ENCODE measurements around the gene DNM2. TPM values are rescaled to one million over a fixed set of nuclear protein-coding genes. Genes with fewer than 3 reads are reported as not detected.
"Not testable (repeated sequence)": the region's sequence is repeated elsewhere in the genome, so short reads cannot be mapped to it uniquely, and the experiment has no call there.

DNM2 gene
- total RNA-seq, 1 donor from 2014 or later: 129 TPM

- no peaks in the 10 kb centered on the region for H3K27me3 ChIP-seq (ENCODE audit: insufficient read depth, low read length)
- no peaks in the 10 kb centered on the region for H3K79me2 ChIP-seq (ENCODE audit: insufficient read depth, low read length)
- H3K4me3 ChIP-seq (ENCODE audit: insufficient read depth, low read depth, low read length): no peak overlapping the region
- Mint-ChIP-seq H3K36me3 (ENCODE audit: low read depth, unreplicated experiment) (peaks cover 4% of the 10 kb centered on the region), H3K9me3 (ENCODE audit: unreplicated experiment) (no peaks in the 10 kb centered on the region), H3K4me1 (ENCODE audit: low read depth, unreplicated experiment) (no peaks in the 10 kb centered on the region), H3K27me3 (ENCODE audit: low read depth, unreplicated experiment) (peaks cover 3% of the 10 kb centered on the region), H3K4me3 (ENCODE audit: unreplicated experiment) (no peak overlapping the region), H3K27ac (ENCODE audit: unreplicated experiment) (no peak overlapping the region)
- H4K20me1 ChIP-seq (ENCODE audit: insufficient read depth, low read length): no peaks in the 10 kb centered on the region
- DNase-seq (ENCODE audit: low read depth): no peak
- H2AFZ ChIP-seq (ENCODE audit: low read depth, low read length): no peak overlapping the region
- no peak for TF ChIP-seq CTCF (IDR thresholded peaks at IDR 0.05; ENCODE audit: insufficient read depth, low read depth, low read length)
- no peaks in the 10 kb centered on the region for H3K36me3 ChIP-seq (ENCODE audit: insufficient read depth, low read length)
- no peak for FAIRE-seq
- no peak overlapping the region for H3K9ac ChIP-seq (ENCODE audit: low read length)
- no peak overlapping the region for H3K27ac ChIP-seq (ENCODE audit: low read depth, low read length)
- H3K4me1 ChIP-seq (ENCODE audit: insufficient read depth, low read length): no peaks in the 10 kb centered on the region
- no peaks in the 10 kb centered on the region for H3K9me3 ChIP-seq (ENCODE audit: insufficient read depth, low read depth, low read length)
- H3K4me2 ChIP-seq (ENCODE audit: low read length): no peak overlapping the region
Measured at GRCh38 chr19:10854350-10855089, 136.6 kb downstream of the DNM2 start.

GRCh38 chr19:10855879-10856522 is 138.1 kb downstream of the DNM2 start:
- Histone ChIP-seq H3K36me3 (ENCODE audit: insufficient read depth, low read length) (no peaks in the 10 kb centered on the region), H3K9me3 (ENCODE audit: insufficient read depth, low read depth, low read length) (no peaks in the 10 kb centered on the region), H3K4me2 (ENCODE audit: low read length) (no peak overlapping the region), H3K27ac (ENCODE audit: low read depth, low read length) (no peak overlapping the region), H3K4me1 (ENCODE audit: insufficient read depth, low read length) (no peaks in the 10 kb centered on the region), H3K27me3 (ENCODE audit: insufficient read depth, low read length) (no peaks in the 10 kb centered on the region), H4K20me1 (ENCODE audit: insufficient read depth, low read length) (no peaks in the 10 kb centered on the region), H3K79me2 (ENCODE audit: insufficient read depth, low read length) (no peaks in the 10 kb centered on the region), H3K9ac (ENCODE audit: low read length) (no peak overlapping the region), H3K4me3 (ENCODE audit: insufficient read depth, low read depth, low read length) (no peak overlapping the region), H2AFZ (ENCODE audit: low read depth, low read length) (no peak overlapping the region)
- FAIRE-seq (no peak), DNase-seq (ENCODE audit: low read depth) (no peak)
- Mint-ChIP-seq H3K9me3 (ENCODE audit: unreplicated experiment) (no peaks in the 10 kb centered on the region), H3K36me3 (ENCODE audit: low read depth, unreplicated experiment) (peaks cover 4% of the 10 kb centered on the region), H3K4me3 (ENCODE audit: unreplicated experiment) (no peak overlapping the region), H3K27me3 (ENCODE audit: low read depth, unreplicated experiment) (peaks cover 3% of the 10 kb centered on the region), H3K27ac (ENCODE audit: unreplicated experiment) (no peak overlapping the region), H3K4me1 (ENCODE audit: low read depth, unreplicated experiment) (no peaks in the 10 kb centered on the region)
- peak; percentile 29 for TF ChIP-seq CTCF (IDR thresholded peaks at IDR 0.05; ENCODE audit: insufficient read depth, low read depth, low read length)
- TF ChIP-seq EZH2 (IDR thresholded peaks at IDR 0.05; ENCODE audit: insufficient read depth, low read length): no peak

DNA sequence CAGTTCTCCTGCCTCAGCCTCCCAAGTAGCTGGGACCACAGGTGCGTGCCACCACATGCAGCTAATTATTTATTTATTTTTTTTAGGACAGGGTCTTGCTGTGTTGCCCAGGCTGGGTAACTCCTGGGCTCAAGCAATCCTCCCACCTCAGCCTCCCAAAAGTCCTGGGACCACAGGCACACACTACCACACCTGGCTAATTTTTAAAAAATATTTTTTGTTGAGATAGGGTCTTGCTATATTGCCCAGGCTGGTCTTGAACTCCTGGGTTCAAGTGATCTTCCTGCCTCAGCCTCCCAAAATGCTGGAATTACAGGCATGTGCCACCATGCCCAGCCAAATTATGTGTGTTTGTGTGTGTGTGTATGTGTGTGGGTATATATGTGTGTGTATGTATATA is 139.0 kb downstream of the DNM2 start:
- not testable (repeated sequence) for H3K27me3 ChIP-seq (ENCODE audit: insufficient read depth, low read length); H3K4me3 ChIP-seq (ENCODE audit: insufficient read depth, low read depth, low read length); H3K9me3 ChIP-seq (ENCODE audit: insufficient read depth, low read depth, low read length); H3K36me3 ChIP-seq (ENCODE audit: insufficient read depth, low read length); H3K9me3 Mint-ChIP-seq (ENCODE audit: unreplicated experiment); H3K9ac ChIP-seq (ENCODE audit: low read length); H3K79me2 ChIP-seq (ENCODE audit: insufficient read depth, low read length); H3K4me3 Mint-ChIP-seq (ENCODE audit: unreplicated experiment); FAIRE-seq; H4K20me1 ChIP-seq (ENCODE audit: insufficient read depth, low read length); H3K27ac Mint-ChIP-seq (ENCODE audit: unreplicated experiment); H3K27ac ChIP-seq (ENCODE audit: low read depth, low read length); DNase-seq (ENCODE audit: low read depth); H3K4me1 Mint-ChIP-seq (ENCODE audit: low read depth, unreplicated experiment); H3K4me1 ChIP-seq (ENCODE audit: insufficient read depth, low read length); H3K36me3 Mint-ChIP-seq (ENCODE audit: low read depth, unreplicated experiment); H3K4me2 ChIP-seq (ENCODE audit: low read length); H3K27me3 Mint-ChIP-seq (ENCODE audit: low read depth, unreplicated experiment); H2AFZ ChIP-seq (ENCODE audit: low read depth, low read length)

Measured in astrocyte (in vitro differentiated cells and primary cell).